ENCODE measurements around the gene SART3. TPM values are rescaled to one million over a fixed set of nuclear protein-coding genes. Genes with fewer than 3 reads are reported as not detected.

SART3 gene
- total and polyA plus RNA-seq, 2 of the 4 experiments (the other 2 are of a cell fraction) = 22.6 to 37.8 TPM

DNA sequence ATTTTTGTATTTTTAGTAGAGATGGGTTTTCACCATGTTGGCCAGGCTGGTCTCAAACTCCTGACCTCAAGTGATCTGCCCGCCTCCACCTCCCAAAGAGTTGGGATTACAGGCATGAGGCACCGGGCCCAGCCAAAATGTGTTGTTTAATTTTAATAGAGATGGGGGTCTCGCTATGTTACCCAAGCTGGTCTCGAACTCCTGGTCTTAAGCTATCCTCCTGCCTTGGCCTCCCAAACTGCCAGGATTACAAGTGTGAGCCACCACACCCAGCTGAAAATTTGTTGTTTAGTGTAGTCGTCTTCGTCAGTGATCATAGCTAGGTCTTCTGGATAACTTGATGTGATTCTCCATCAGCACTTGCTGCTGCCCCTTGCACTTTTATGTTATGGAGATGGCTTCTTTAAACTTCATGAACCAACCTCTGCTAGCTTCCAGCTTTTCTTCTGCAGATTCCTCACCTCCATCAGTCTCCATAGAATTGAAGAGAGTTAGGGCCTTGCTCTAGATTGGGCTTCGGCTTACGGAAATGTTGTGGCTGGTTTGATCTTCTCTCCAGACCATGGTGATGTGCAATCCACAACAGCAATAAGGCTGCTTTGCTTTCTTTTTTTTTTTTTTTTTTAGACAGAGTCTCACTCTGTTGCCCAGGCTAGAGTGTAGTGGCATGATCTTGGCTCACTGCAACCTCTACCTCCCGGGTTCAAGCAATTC is 14.4 kb upstream of the SART3 start:
- in situ Hi-C loops (cut with MboI; ENCODE audit: low sequenced_read_pairs) (no loop called here), intact Hi-C loops (cut with micrococcal nuclease) (no loop called here), dilution Hi-C loops (cut with HindIII; ENCODE audit: low sequenced_read_pairs, unreplicated experiment) (no loop called here)
- H3K36me3 ChIP-seq (ENCODE audit: control insufficient read depth, insufficient read depth, low read length) = no peaks in the 10 kb centered on the region
- no peaks in the 10 kb centered on the region for H3K79me1 ChIP-seq (ENCODE audit: low read depth in 1 of 2, low read length in 2 of 2)
- no peak overlapping the region for H2BK15ac ChIP-seq (ENCODE audit: low read depth, low read length)
- no peak overlapping the region for H2BK120ac ChIP-seq (ENCODE audit: low read depth, low read length)
- ATAC-seq (ENCODE audit: low read depth) = no peak
- H4K20me1 ChIP-seq (ENCODE audit: insufficient read depth, low read length) = no peaks in the 10 kb centered on the region
- H3K4ac ChIP-seq (ENCODE audit: low read depth, low read length) = no peak overlapping the region
- 0 out of 2 replicates have a peak overlapping the region, but pooled peaks have one; percentile 56 for H2AK5ac ChIP-seq (ENCODE audit: low read depth, low read length)
- H2BK5ac ChIP-seq (ENCODE audit: low read depth, low read length, poor library complexity, severe bottlenecking) = no peak overlapping the region
- no peak overlapping the region for H3K56ac ChIP-seq (ENCODE audit: extremely low read depth, insufficient read depth, low read length)
- no peak overlapping the region for H4K5ac ChIP-seq (ENCODE audit: low read depth, low read length)
- POLR2A ChIA-PET (ENCODE audit: unreplicated experiment) = interaction anchor here (0.6 kb wide), 1 partner anchor 374 kb away, joined by 4 read pairs; no protein-coding TSS in a partner anchor
- no peaks in the 10 kb centered on the region for H3K4me1 ChIP-seq (ENCODE audit: control insufficient read depth, insufficient read depth, low read length)
- H3K27me3 ChIP-seq (ENCODE audit: control insufficient read depth, insufficient read depth, low read length) = no peaks in the 10 kb centered on the region
- H3K14ac ChIP-seq (replicated peaks; ENCODE audit: low read depth, low read length) = no peak overlapping the region
- WGBS, 2 experiments (ENCODE audit: extremely low coverage in 2 of 2, insufficient read length in 1 of 2) = 100% methylated on average over 2 of the region's 9 CpGs; no CpG with 5 or more reads in 1 of the 2 experiments
- no peak overlapping the region for H3K23ac ChIP-seq (ENCODE audit: low read depth, low read length)
- no peak overlapping the region for H3K4me3 ChIP-seq (ENCODE audit: insufficient read depth, low read depth, low read length)
- no peak overlapping the region for H2BK20ac ChIP-seq (ENCODE audit: low read depth, low read length)
- no peak overlapping the region for H3K27ac ChIP-seq (ENCODE audit: insufficient read depth, low read length)
- H2AFZ ChIP-seq (replicated peaks; ENCODE audit: low read length, poor library complexity) = no peak overlapping the region
- no peaks in the 10 kb centered on the region; the same call in none of the 2 replicates for H3K9me1 ChIP-seq (ENCODE audit: insufficient read depth, low read length)
- no peak overlapping the region for H3K18ac ChIP-seq (ENCODE audit: low read depth, low read length)
- TF ChIP-seq, protein P1, sequence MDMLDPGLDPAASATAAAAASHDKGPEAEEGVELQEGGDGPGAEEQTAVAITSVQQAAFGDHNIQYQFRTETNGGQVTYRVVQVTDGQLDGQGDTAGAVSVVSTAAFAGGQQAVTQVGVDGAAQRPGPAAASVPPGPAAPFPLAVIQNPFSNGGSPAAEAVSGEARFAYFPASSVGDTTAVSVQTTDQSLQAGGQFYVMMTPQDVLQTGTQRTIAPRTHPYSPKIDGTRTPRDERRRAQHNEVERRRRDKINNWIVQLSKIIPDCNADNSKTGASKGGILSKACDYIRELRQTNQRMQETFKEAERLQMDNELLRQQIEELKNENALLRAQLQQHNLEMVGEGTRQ (IDR thresholded peaks at IDR 0.05; ENCODE audit: low read depth, low read length) = no peak
- TF ChIP-seq MAZ (IDR thresholded peaks at IDR 0.05; ENCODE audit: borderline replicate concordance, low read depth, low read length) (no peak), NFE2L2 (IDR thresholded peaks at IDR 0.05; ENCODE audit: low read depth, low read length) (no peak), RCOR1 (IDR thresholded peaks at IDR 0.05; ENCODE audit: insufficient replicate concordance, low read length) (no peak), CHD1 (IDR thresholded peaks at IDR 0.05; ENCODE audit: low read depth, low read length) (no peak), BHLHE40 (IDR thresholded peaks at IDR 0.05; ENCODE audit: low read depth, low read length) (no peak), RFX5 (IDR thresholded peaks at IDR 0.05; ENCODE audit: low read depth, low read length) (no peak), RAD21 (IDR thresholded peaks at IDR 0.05; ENCODE audit: low read length) (no peak)
- TF ChIP-seq, protein P2, sequence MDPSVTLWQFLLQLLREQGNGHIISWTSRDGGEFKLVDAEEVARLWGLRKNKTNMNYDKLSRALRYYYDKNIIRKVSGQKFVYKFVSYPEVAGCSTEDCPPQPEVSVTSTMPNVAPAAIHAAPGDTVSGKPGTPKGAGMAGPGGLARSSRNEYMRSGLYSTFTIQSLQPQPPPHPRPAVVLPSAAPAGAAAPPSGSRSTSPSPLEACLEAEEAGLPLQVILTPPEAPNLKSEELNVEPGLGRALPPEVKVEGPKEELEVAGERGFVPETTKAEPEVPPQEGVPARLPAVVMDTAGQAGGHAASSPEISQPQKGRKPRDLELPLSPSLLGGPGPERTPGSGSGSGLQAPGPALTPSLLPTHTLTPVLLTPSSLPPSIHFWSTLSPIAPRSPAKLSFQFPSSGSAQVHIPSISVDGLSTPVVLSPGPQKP (IDR thresholded peaks at IDR 0.05; ENCODE audit: borderline replicate concordance, low read depth, low read length) = no peak
- H3K9ac ChIP-seq (ENCODE audit: low read depth, low read length) = no peak overlapping the region
- no TSS peak for BruUV-seq (replicated peaks)
- no peak for DNase-seq
- no peaks in the 10 kb centered on the region for H3K9me3 ChIP-seq (ENCODE audit: control insufficient read depth, insufficient read depth, low read length)
- H4K8ac ChIP-seq (ENCODE audit: low read depth in 2 of 2, low read length in 2 of 2) = no peak overlapping the region
- no peak overlapping the region for H2AK9ac ChIP-seq (replicated peaks; ENCODE audit: low read depth, low read length, poor library complexity)
- no peak overlapping the region for H3K4me2 ChIP-seq (ENCODE audit: low read depth, low read length)
- no peak overlapping the region for H4K91ac ChIP-seq (ENCODE audit: insufficient read depth, low read depth, low read length)
- CTCF ChIA-PET = interaction anchor here (0.6 to 2.2 kb wide), 2 partner anchors 20 to 43 kb away, joined by 7 read pairs; no protein-coding TSS in a partner anchor

All from IMR-90 (cell line).